SJSA1 (cell line): ENCODE data around the gene GOLGA8A. TPM values are rescaled to one million over a fixed set of nuclear protein-coding genes. Genes with fewer than 3 reads are reported as not detected.
A peak's percentile ranks its signal among the peaks of the same experiment; 100 is the strongest.
"Not testable (repeated sequence)": the region's sequence is repeated elsewhere in the genome, so short reads cannot be mapped to it uniquely, and the experiment has no call there.

Source experiments
- DNase-seq, 2 experiments: peaks; one replicate each; pipeline ENCODE4 v3.0.0-alpha.2; 2015 to 2020; ENCODE audit warnings: low spot score in 2 of 2, low read depth in 1 of 2
- H3K27ac ChIP-seq: fragments of 250-450 bp; sonication (Bioruptor Pico); 2 replicates; pipeline ENCODE4 v1.5.1; 2020; ENCODE audit warnings: mild to moderate bottlenecking, moderate library complexity
- H3K27me3 ChIP-seq: fragments of 250-450 bp; sonication (Bioruptor Pico); replicated peaks from 2 replicates; pipeline ENCODE4 v1.5.1; 2020; ENCODE audit warnings: mild to moderate bottlenecking, moderate library complexity
- H3K36me3 ChIP-seq: fragments of 250-450 bp; sonication (Bioruptor Pico); 2 replicates; pipeline ENCODE4 v1.5.1; 2020; ENCODE audit warnings: mild to moderate bottlenecking
- H3K4me1 ChIP-seq: fragments of 250-450 bp; sonication (Bioruptor Pico); replicated peaks from 2 replicates; pipeline ENCODE4 v1.6.1; 2021; ENCODE audit warnings: mild to moderate bottlenecking
- H3K4me3 ChIP-seq: fragments of 250-450 bp; sonication (Bioruptor Pico); 2 replicates; pipeline ENCODE4 v1.5.1; 2020; ENCODE audit warnings: mild to moderate bottlenecking
- H3K9me3 ChIP-seq: fragments of 250-450 bp; sonication (Bioruptor Pico); replicated peaks from 2 replicates; pipeline ENCODE4 v1.5.1; 2020; ENCODE audit warnings: mild to moderate bottlenecking
- total RNA-seq: library from RNA; depleted of rRNA; stranded (reverse); fragments of >200 nt; shearing (Covaris generic); gene quantifications from 2 replicates; pipeline ENCODE4 v1.2.3, GENCODE V29; 2014

The GOLGA8A gene
- total RNA-seq, 1 experiment from 2014 or later, result 16.0 TPM

GRCh38 chr15:34436126-34436955 lies 1.3 kb downstream of the GOLGA8A start:
- peaks cover 11% of the 10 kb centered on the region for H3K4me1 ChIP-seq
- no peak overlapping the region for H3K27ac ChIP-seq
- peak overlapping the region; percentile 50 for H3K4me3 ChIP-seq
- H3K9me3 ChIP-seq, result no peaks in the 10 kb centered on the region
- H3K36me3 ChIP-seq, result no peaks in the 10 kb centered on the region; the same call in 1 of the 2 replicates
- H3K27me3 ChIP-seq, result 0 out of 2 replicates have a peak, but pooled peaks cover 6% of the 10 kb centered on the region
- DNase-seq, result peak in 1 of 2 experiments; percentile 7

GRCh38 chr15:34435658-34436057 lies 1.9 kb downstream of the GOLGA8A start:
- Histone ChIP-seq H3K9me3 (no peaks in the 10 kb centered on the region), H3K27ac (no peak overlapping the region), H3K4me3 (no peak overlapping the region), H3K36me3 (no peaks in the 10 kb centered on the region; the same call in 1 of the 2 replicates), H3K27me3 (0 out of 2 replicates have a peak, but pooled peaks cover 6% of the 10 kb centered on the region), H3K4me1 (peaks cover 11% of the 10 kb centered on the region)
- DNase-seq, result no peak

GRCh38 chr15:34434627-34435305 lies 2.8 kb downstream of the GOLGA8A start:
- no peak for DNase-seq
- Histone ChIP-seq H3K36me3 (no peaks in the 10 kb centered on the region; the same call in 1 of the 2 replicates), H3K4me3 (no peak overlapping the region), H3K27ac (no peak overlapping the region), H3K27me3 (0 out of 2 replicates have a peak, but pooled peaks cover 6% of the 10 kb centered on the region), H3K4me1 (peaks cover 11% of the 10 kb centered on the region), H3K9me3 (no peaks in the 10 kb centered on the region)

GRCh38 chr15:34433956-34434626 lies 3.5 kb downstream of the GOLGA8A start:
- DNase-seq, H3K27ac ChIP-seq, H3K27me3 ChIP-seq, H3K9me3 ChIP-seq, H3K36me3 ChIP-seq, H3K4me3 ChIP-seq: not testable (repeated sequence)
- peaks cover 11% of the 10 kb centered on the region for H3K4me1 ChIP-seq

- H3K27ac ChIP-seq, H3K36me3 ChIP-seq, H3K4me1 ChIP-seq, H3K27me3 ChIP-seq, H3K4me3 ChIP-seq, H3K9me3 ChIP-seq, DNase-seq: not testable (repeated sequence)
Observed at GRCh38 chr15:34430642-34431041, 7.0 kb downstream of the GOLGA8A start.

- not testable (repeated sequence) for H3K4me1 ChIP-seq, H3K4me3 ChIP-seq, H3K36me3 ChIP-seq, H3K27me3 ChIP-seq, H3K9me3 ChIP-seq, DNase-seq, H3K27ac ChIP-seq
Observed at GRCh38 chr15:34423425-34424090, 14.1 kb downstream of the GOLGA8A start.

- not testable (repeated sequence) for H3K27me3 ChIP-seq, H3K27ac ChIP-seq, H3K36me3 ChIP-seq, H3K4me1 ChIP-seq, DNase-seq, H3K9me3 ChIP-seq, H3K4me3 ChIP-seq
Observed at GRCh38 chr15:34420953-34421352, 16.7 kb downstream of the GOLGA8A start.

- DNase-seq, result not testable (repeated sequence)
Observed at GRCh38 chr15:34418435-34418834, 19.2 kb downstream of the GOLGA8A start.

GRCh38 chr15:34409511-34409910 lies 28.1 kb downstream of the GOLGA8A start:
- not testable (repeated sequence) for H3K27me3 ChIP-seq, H3K36me3 ChIP-seq, H3K27ac ChIP-seq, H3K4me1 ChIP-seq, H3K9me3 ChIP-seq, DNase-seq, H3K4me3 ChIP-seq

More at GRCh38 chr15:34418435-34418834, 19.2 kb downstream of the GOLGA8A start:
- not testable (repeated sequence) for H3K4me1 ChIP-seq, H3K9me3 ChIP-seq, H3K27me3 ChIP-seq, H3K36me3 ChIP-seq, H3K4me3 ChIP-seq, H3K27ac ChIP-seq

GRCh38 chr15:34408973-34409372 lies 28.6 kb downstream of the GOLGA8A start:
- DNase-seq, H3K4me1 ChIP-seq, H3K27me3 ChIP-seq, H3K27ac ChIP-seq, H3K9me3 ChIP-seq, H3K36me3 ChIP-seq, H3K4me3 ChIP-seq: not testable (repeated sequence)

GRCh38 chr15:34403899-34404298 lies 33.7 kb downstream of the GOLGA8A start:
- not testable (repeated sequence) for DNase-seq, H3K4me1 ChIP-seq, H3K27ac ChIP-seq, H3K36me3 ChIP-seq, H3K27me3 ChIP-seq, H3K9me3 ChIP-seq, H3K4me3 ChIP-seq

GRCh38 chr15:34403160-34403598 lies 34.4 kb downstream of the GOLGA8A start:
- H3K36me3 ChIP-seq, H3K27me3 ChIP-seq, H3K27ac ChIP-seq, H3K4me1 ChIP-seq, DNase-seq, H3K9me3 ChIP-seq, H3K4me3 ChIP-seq: not testable (repeated sequence)

- not testable (repeated sequence) for H3K9me3 ChIP-seq, H3K27me3 ChIP-seq, H3K27ac ChIP-seq, H3K36me3 ChIP-seq, DNase-seq, H3K4me3 ChIP-seq, H3K4me1 ChIP-seq
Observed at GRCh38 chr15:34397637-34398259, 39.9 kb downstream of the GOLGA8A start.
